SK-N-SH (cell line): Measurements from ENCODE around the gene SNAPC3. TPM values are rescaled to one million over a fixed set of nuclear protein-coding genes. Genes with fewer than 3 reads are reported as not detected.

ENCODE experiments used
- CTCF ChIA-PET: fragments of 300-600, 350-600 bp; formaldehyde crosslinking; extraction: SDS; loops from one replicate; lab custom pipeline; 2021; lab: Yijun Ruan, JAX
- POLR2A ChIA-PET: fragments of 350-600 bp; sonication (Branson Sonifier 250); formaldehyde crosslinking; extraction: SDS; loops from one replicate; lab custom pipeline; 2020; ENCODE audit warnings: antibody characterized with exemption, inconsistent platforms; lab: Yijun Ruan, JAX
- DNase-seq: peaks from one replicate; pipeline ENCODE4 v3.0.0; 2012
- H2AFZ ChIP-seq: fragments of 200-600 bp; sonication (generic); 2 replicates; pipeline ENCODE4 v1.8.1; 2016; ENCODE audit warnings: antibody characterized with exemption, mild to moderate bottlenecking, low read depth
- H3F3A ChIP-seq: fragments of 200-600 bp; sonication (generic); replicated peaks from 2 replicates; pipeline ENCODE3; 2016; ENCODE audit warnings: antibody characterized with exemption, mild to moderate bottlenecking; ENCODE audit not compliant: insufficient read depth
- H3K27ac ChIP-seq, 2 experiments: fragments of 200-500 bp in 1 of 2; fragments of 200-600 bp in 1 of 2; sonication (Bioruptor generic) in 1 of 2; sonication (generic), shearing (Covaris generic) in 1 of 2; 2 replicates each; pipeline versions ENCODE4 v1.5.1 to v1.6.1; 2014 to 2016; ENCODE audit warnings: low read depth in 2 of 2, inconsistent platforms in 1 of 2, low read length in 1 of 2, mild to moderate bottlenecking in 1 of 2, mixed read lengths in 1 of 2
- H3K27me3 ChIP-seq: fragments of 200-600 bp; sonication (generic), shearing (Covaris generic); 2 replicates; pipeline ENCODE4 v1.6.1; 2016; ENCODE audit warnings: mixed run types; ENCODE audit not compliant: insufficient read depth
- H3K36me3 ChIP-seq, 2 experiments: fragments of 200-500 bp in 1 of 2; fragments of 200-600 bp in 1 of 2; sonication (Bioruptor generic) in 1 of 2; sonication (generic) in 1 of 2; replicated peaks in 1 of 2; 2 replicates each; pipeline versions ENCODE3 to v1.5.1; 2014 to 2016; ENCODE audit warnings: low read length in 1 of 2, mild to moderate bottlenecking in 1 of 2; ENCODE audit not compliant: insufficient read depth in 2 of 2, control insufficient read depth in 1 of 2
- H3K4me1 ChIP-seq, 2 experiments: fragments of 200-500 bp in 1 of 2; fragments of 200-600 bp in 1 of 2; sonication (Bioruptor generic) in 1 of 2; sonication (generic), shearing (Covaris generic) in 1 of 2; 2 replicates each; pipeline versions ENCODE4 v1.5.1 to v1.6.1; 2014 to 2016; ENCODE audit warnings: low read depth in 1 of 2, low read length in 1 of 2, mixed run types in 1 of 2; ENCODE audit not compliant: insufficient read depth in 2 of 2, control insufficient read depth in 1 of 2
- H3K4me2 ChIP-seq: fragments of 200-600 bp; sonication (generic), shearing (Covaris generic); 2 replicates; pipeline ENCODE4 v1.6.1; 2017; ENCODE audit warnings: mixed run types
- H3K4me3 ChIP-seq, 2 experiments: fragments of 200-500 bp in 1 of 2; fragments of 200-600 bp in 1 of 2; sonication (Bioruptor generic) in 1 of 2; sonication (generic), shearing (Covaris generic) in 1 of 2; 2 replicates each; pipeline versions ENCODE4 v1.5.1 to v1.8.1; 2014 to 2016; ENCODE audit warnings: low read depth in 2 of 2, inconsistent platforms in 1 of 2, low read length in 1 of 2, mild to moderate bottlenecking in 1 of 2, mixed read lengths in 1 of 2, moderate library complexity in 1 of 2
- H3K79me2 ChIP-seq: fragments of 200-600 bp; sonication (generic); 2 replicates; pipeline ENCODE4 v1.8.1; 2017; ENCODE audit warnings: mild to moderate bottlenecking; ENCODE audit not compliant: insufficient read depth
- H3K9ac ChIP-seq: fragments of 200-600 bp; sonication (generic); 2 replicates; pipeline ENCODE4 v1.6.1; 2017; ENCODE audit warnings: mixed run types
- H3K9me2 ChIP-seq: fragments of 200-600 bp; sonication (generic); 2 replicates; pipeline ENCODE4 v1.6.1; 2017; ENCODE audit warnings: mixed run types
- H3K9me3 ChIP-seq: fragments of 200-600 bp; sonication (generic); 2 replicates; pipeline ENCODE4 v1.6.1; 2017; ENCODE audit warnings: mixed run types, mild to moderate bottlenecking, moderate library complexity
- H4K20me1 ChIP-seq: fragments of 200-600 bp; sonication (generic); 2 replicates; pipeline ENCODE4 v1.6.1; 2017; ENCODE audit warnings: mild to moderate bottlenecking, mixed run types; ENCODE audit not compliant: insufficient read depth
- ELF1 ChIP-seq: IDR thresholded peaks from 2 replicates; pipeline ENCODE4 v1.4.0; 2012
- EP300 ChIP-seq, 2 experiments: IDR thresholded peaks; 2 replicates each; pipeline versions ENCODE4 v1.4.0 to v1.6.1; 2012; ENCODE audit warnings: borderline replicate concordance in 1 of 2, low read depth in 1 of 2, low read length in 1 of 2
- EZH2phosphoT487 ChIP-seq: fragments of 200-600 bp; sonication (generic); IDR thresholded peaks from 2 replicates; pipeline ENCODE4 v1.6.1; 2017; ENCODE audit warnings: low read depth, mixed run types, mild to moderate bottlenecking, antibody characterized with exemption, moderate library complexity, borderline replicate concordance
- FOXJ3 ChIP-seq: sonication (generic); formaldehyde crosslinking; IDR thresholded peaks from 2 replicates; pipeline ENCODE4 v1.5.1; 2020; ENCODE audit warnings: mild to moderate bottlenecking, missing genetic modification reagents
- FOXM1 ChIP-seq: IDR thresholded peaks from 2 replicates; pipeline ENCODE4 v1.4.0; 2012; ENCODE audit warnings: low read depth, mild to moderate bottlenecking
- JUND ChIP-seq: IDR thresholded peaks from 2 replicates; pipeline ENCODE4 v1.4.0; 2012
- MEF2A ChIP-seq: IDR thresholded peaks from 2 replicates; pipeline ENCODE4 v1.4.0; 2012; ENCODE audit warnings: low read depth, borderline replicate concordance
- MXI1 ChIP-seq: IDR thresholded peaks from 2 replicates; pipeline ENCODE4 v1.6.1; 2012; ENCODE audit warnings: mild to moderate bottlenecking, low read depth, low read length, improper control_type of control experiment
- NFIC ChIP-seq: IDR thresholded peaks from 2 replicates; pipeline ENCODE4 v1.4.0; 2012; ENCODE audit warnings: borderline replicate concordance
- POLR2AphosphoS5 ChIP-seq: IDR thresholded peaks from 2 replicates; pipeline ENCODE4 v1.6.1; 2012; ENCODE audit warnings: low read depth, low read length
- RAD21 ChIP-seq: IDR thresholded peaks from 2 replicates; pipeline ENCODE4 v1.6.1; 2012; ENCODE audit warnings: mild to moderate bottlenecking, low read length
- RFX5 ChIP-seq: IDR thresholded peaks from 2 replicates; pipeline ENCODE4 v1.6.1; 2012; ENCODE audit warnings: mild to moderate bottlenecking, improper control_type of control experiment, low read length
- SIN3A ChIP-seq: IDR thresholded peaks from 2 replicates; pipeline ENCODE4 v1.6.1; 2012; ENCODE audit warnings: low read depth, mild to moderate bottlenecking, low read length, moderate library complexity, borderline replicate concordance
- YY1 ChIP-seq: IDR thresholded peaks from 2 replicates; pipeline ENCODE4 v1.4.0; 2012; ENCODE audit warnings: low read depth, mild to moderate bottlenecking
- WGBS: methylation state at CpG from one replicate; pipeline ENCODE4 v1.1.6; 2017; ENCODE audit warnings: low lambda C conversion rate; 5-methylcytosine and 5-hydroxymethylcytosine counted together
- polyA plus RNA-seq, 3 experiments: library from polyadenylated mRNA; depleted of rRNA; stranded (reverse); fragments of >200 nt; gene quantifications; 2 replicates each; pipeline ENCODE4 v1.2.3, GENCODE V29; 2012
- TF ChIP-seq, protein P1 (sequence below): IDR thresholded peaks from 2 replicates; pipeline ENCODE4 v1.6.1; 2012; ENCODE audit warnings: mild to moderate bottlenecking, low read depth, low read length, moderate library complexity
- TF ChIP-seq, protein P2 (sequence below): IDR thresholded peaks from 2 replicates; pipeline ENCODE4 v1.4.0; 2012; ENCODE audit warnings: low read depth, borderline replicate concordance
- TF ChIP-seq, protein P3 (sequence below): fragments of 150-350 bp; IDR thresholded peaks from 2 replicates; pipeline ENCODE4 v1.6.1; 2017; ENCODE audit warnings: antibody characterized with exemption, low read length, low read depth, borderline replicate concordance
- TF ChIP-seq, protein P4 (sequence below): IDR thresholded peaks from 2 replicates; pipeline ENCODE4; 2012
- TF ChIP-seq, protein P5 (sequence below): fragments of 150-350 bp; IDR thresholded peaks from 2 replicates; pipeline ENCODE4 v1.6.1; 2016; ENCODE audit warnings: mild to moderate bottlenecking, low read depth, low read length

Gene SNAPC3
- polyA plus RNA-seq, 1 of the 3 experiments (the other 2 are of a cell fraction) = 20.6 TPM

DNA sequence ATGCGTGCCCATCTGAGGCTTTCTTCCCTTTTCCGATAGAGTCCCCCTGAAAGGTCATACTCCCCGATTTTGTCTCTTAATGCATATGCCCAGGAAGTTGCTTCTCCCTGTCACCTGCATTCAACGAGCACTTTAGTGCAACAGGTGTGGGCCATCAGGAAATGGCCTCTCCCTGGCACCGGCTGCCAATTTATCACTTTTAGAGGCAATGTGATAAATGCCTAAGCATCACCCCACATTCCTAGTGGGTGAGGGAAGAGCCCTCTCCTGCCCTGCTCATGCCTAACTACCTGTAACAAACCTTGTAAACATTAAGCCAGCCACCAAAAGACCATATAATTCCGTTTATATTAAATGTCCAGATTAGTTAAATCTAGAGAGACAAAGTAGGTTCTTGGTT is 1.1 kb upstream of the SNAPC3 start:
- no peak for DNase-seq
- WGBS = 97% methylated on average over 6 of the region's 6 CpGs
- ChIA-PET CTCF (interaction anchor here (0.6 to 2.2 kb wide), 4 partner anchors 22 to 209 kb away, joined by 3 to 9 read pairs (median 5); partner anchors contain the start of gene TTC39B), POLR2A (interaction anchor here (0.5 to 1.9 kb wide), 3 partner anchors 114 to 1447 kb away, joined by 3 to 7 read pairs (median 4); partner anchors contain the start of genes CCDC171 and TTC39B)
- peak overlapping the region in 1 of 2 experiments; percentile 96; a peak in 2 of 4 replicates for H3K27ac ChIP-seq
- H3K4me3 ChIP-seq = no peak overlapping the region
- H3K4me2 ChIP-seq = peak overlapping the region; percentile 85; the same call in 1 of the 2 replicates
- H3K79me2 ChIP-seq = peaks cover 39% of the 10 kb centered on the region
- no peaks in the 10 kb centered on the region for H3K9me2 ChIP-seq
- H2AFZ ChIP-seq = peak overlapping the region; percentile 91; the same call in 1 of the 2 replicates
- H3K9me3 ChIP-seq = no peaks in the 10 kb centered on the region
- H3K9ac ChIP-seq = no peak overlapping the region
- no peak for TF ChIP-seq JUND
- TF ChIP-seq MEF2A = no peak
- no peak for TF ChIP-seq FOXJ3 (CRISPR knock-in tag)
- no peak for TF ChIP-seq RFX5
- TF ChIP-seq, protein P1, sequence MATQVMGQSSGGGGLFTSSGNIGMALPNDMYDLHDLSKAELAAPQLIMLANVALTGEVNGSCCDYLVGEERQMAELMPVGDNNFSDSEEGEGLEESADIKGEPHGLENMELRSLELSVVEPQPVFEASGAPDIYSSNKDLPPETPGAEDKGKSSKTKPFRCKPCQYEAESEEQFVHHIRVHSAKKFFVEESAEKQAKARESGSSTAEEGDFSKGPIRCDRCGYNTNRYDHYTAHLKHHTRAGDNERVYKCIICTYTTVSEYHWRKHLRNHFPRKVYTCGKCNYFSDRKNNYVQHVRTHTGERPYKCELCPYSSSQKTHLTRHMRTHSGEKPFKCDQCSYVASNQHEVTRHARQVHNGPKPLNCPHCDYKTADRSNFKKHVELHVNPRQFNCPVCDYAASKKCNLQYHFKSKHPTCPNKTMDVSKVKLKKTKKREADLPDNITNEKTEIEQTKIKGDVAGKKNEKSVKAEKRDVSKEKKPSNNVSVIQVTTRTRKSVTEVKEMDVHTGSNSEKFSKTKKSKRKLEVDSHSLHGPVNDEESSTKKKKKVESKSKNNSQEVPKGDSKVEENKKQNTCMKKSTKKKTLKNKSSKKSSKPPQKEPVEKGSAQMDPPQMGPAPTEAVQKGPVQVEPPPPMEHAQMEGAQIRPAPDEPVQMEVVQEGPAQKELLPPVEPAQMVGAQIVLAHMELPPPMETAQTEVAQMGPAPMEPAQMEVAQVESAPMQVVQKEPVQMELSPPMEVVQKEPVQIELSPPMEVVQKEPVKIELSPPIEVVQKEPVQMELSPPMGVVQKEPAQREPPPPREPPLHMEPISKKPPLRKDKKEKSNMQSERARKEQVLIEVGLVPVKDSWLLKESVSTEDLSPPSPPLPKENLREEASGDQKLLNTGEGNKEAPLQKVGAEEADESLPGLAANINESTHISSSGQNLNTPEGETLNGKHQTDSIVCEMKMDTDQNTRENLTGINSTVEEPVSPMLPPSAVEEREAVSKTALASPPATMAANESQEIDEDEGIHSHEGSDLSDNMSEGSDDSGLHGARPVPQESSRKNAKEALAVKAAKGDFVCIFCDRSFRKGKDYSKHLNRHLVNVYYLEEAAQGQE = no peak
- TF ChIP-seq FOXM1 = no peak
- no peak for TF ChIP-seq MXI1
- no peak for TF ChIP-seq SIN3A
- no peak for TF ChIP-seq NFIC
- no peak for TF ChIP-seq ELF1
- no peak for TF ChIP-seq POLR2AphosphoS5
- no peak for TF ChIP-seq RAD21
- TF ChIP-seq EZH2phosphoT487 = no peak
- peaks cover 13 to 20% of the 10 kb centered on the region in 2 experiments for H3K36me3 ChIP-seq
- H3K4me1 ChIP-seq = peaks cover 0 to 9% of the 10 kb centered on the region in 2 experiments; a peak in 2 of 4 replicates
- H3K27me3 ChIP-seq = no peaks in the 10 kb centered on the region
- no peaks in the 10 kb centered on the region for H3F3A ChIP-seq
- no peaks in the 10 kb centered on the region; the same call in 1 of the 2 replicates for H4K20me1 ChIP-seq

DNA sequence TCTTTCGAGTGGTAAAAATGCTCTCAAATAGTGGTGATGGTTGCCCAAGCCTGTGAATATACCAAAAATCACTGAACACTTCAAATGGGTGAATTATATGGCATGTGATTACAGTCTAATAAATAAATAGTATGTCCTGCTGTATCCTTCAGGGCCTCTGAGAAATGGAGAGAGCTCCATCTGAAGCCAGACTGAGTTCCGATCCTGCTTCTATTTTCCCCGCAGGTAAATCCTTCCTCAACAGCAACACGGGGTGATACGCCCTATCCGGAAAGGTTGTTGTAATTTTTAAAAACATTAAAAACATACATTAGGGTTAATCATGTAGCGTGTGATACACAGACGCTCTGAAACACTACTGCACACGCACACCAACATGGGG is 695 bp upstream of the SNAPC3 start:
- CTCF ChIA-PET = interaction anchor here (0.6 to 2.2 kb wide), 5 partner anchors 22 to 219 kb away, joined by 3 to 9 read pairs (median 4); partner anchors contain the start of gene TTC39B
- no peak for DNase-seq
- POLR2A ChIA-PET = interaction anchor here (0.5 to 1.9 kb wide), 3 partner anchors 115 to 1446 kb away, joined by 3 to 7 read pairs (median 4); partner anchors contain the start of genes CCDC171 and TTC39B
- Histone ChIP-seq H3K4me1 (peaks cover 0 to 9% of the 10 kb centered on the region in 2 experiments; a peak in 2 of 4 replicates), H4K20me1 (no peaks in the 10 kb centered on the region; the same call in 1 of the 2 replicates), H3K27ac (peak overlapping the region; percentile 62 to 96), H3F3A (no peaks in the 10 kb centered on the region), H3K9ac (peak overlapping the region; percentile 92), H3K4me2 (peak overlapping the region; percentile 85), H3K9me2 (no peaks in the 10 kb centered on the region), H3K9me3 (no peaks in the 10 kb centered on the region), H3K79me2 (peaks cover 43% of the 10 kb centered on the region), H2AFZ (peak overlapping the region; percentile 91), H3K27me3 (no peaks in the 10 kb centered on the region), H3K4me3 (peak overlapping the region; percentile 86 to 93), H3K36me3 (peaks cover 18 to 25% of the 10 kb centered on the region in 2 experiments)
- WGBS = 62% methylated on average over 9 of the region's 9 CpGs
- TF ChIP-seq, protein P2, sequence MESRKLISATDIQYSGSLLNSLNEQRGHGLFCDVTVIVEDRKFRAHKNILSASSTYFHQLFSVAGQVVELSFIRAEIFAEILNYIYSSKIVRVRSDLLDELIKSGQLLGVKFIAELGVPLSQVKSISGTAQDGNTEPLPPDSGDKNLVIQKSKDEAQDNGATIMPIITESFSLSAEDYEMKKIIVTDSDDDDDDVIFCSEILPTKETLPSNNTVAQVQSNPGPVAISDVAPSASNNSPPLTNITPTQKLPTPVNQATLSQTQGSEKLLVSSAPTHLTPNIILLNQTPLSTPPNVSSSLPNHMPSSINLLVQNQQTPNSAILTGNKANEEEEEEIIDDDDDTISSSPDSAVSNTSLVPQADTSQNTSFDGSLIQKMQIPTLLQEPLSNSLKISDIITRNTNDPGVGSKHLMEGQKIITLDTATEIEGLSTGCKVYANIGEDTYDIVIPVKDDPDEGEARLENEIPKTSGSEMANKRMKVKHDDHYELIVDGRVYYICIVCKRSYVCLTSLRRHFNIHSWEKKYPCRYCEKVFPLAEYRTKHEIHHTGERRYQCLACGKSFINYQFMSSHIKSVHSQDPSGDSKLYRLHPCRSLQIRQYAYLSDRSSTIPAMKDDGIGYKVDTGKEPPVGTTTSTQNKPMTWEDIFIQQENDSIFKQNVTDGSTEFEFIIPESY = no peak
- TF ChIP-seq EZH2phosphoT487 (no peak), POLR2AphosphoS5 (no peak), EP300 (IDR thresholded peaks at IDR 0.05; ENCODE audit: borderline replicate concordance in 1 of 2, low read depth in 1 of 2, low read length in 1 of 2) (no peak), YY1 (no peak)
- TF ChIP-seq, protein P3, sequence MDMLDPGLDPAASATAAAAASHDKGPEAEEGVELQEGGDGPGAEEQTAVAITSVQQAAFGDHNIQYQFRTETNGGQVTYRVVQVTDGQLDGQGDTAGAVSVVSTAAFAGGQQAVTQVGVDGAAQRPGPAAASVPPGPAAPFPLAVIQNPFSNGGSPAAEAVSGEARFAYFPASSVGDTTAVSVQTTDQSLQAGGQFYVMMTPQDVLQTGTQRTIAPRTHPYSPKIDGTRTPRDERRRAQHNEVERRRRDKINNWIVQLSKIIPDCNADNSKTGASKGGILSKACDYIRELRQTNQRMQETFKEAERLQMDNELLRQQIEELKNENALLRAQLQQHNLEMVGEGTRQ = no peak
- TF ChIP-seq, protein P4, sequence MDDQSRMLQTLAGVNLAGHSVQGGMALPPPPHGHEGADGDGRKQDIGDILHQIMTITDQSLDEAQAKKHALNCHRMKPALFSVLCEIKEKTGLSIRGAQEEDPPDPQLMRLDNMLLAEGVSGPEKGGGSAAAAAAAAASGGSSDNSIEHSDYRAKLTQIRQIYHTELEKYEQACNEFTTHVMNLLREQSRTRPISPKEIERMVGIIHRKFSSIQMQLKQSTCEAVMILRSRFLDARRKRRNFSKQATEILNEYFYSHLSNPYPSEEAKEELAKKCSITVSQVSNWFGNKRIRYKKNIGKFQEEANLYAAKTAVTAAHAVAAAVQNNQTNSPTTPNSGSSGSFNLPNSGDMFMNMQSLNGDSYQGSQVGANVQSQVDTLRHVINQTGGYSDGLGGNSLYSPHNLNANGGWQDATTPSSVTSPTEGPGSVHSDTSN = no peak
- TF ChIP-seq, protein P5, sequence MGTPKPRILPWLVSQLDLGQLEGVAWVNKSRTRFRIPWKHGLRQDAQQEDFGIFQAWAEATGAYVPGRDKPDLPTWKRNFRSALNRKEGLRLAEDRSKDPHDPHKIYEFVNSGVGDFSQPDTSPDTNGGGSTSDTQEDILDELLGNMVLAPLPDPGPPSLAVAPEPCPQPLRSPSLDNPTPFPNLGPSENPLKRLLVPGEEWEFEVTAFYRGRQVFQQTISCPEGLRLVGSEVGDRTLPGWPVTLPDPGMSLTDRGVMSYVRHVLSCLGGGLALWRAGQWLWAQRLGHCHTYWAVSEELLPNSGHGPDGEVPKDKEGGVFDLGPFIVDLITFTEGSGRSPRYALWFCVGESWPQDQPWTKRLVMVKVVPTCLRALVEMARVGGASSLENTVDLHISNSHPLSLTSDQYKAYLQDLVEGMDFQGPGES = no peak
